HG03175 (cell line): ENCODE results near the gene ZNF319.

ENCODE experiments used
- ATAC-seq: cut with Tn5 transposase; IDR thresholded peaks from one replicate; pipeline ENCODE4 v1.9.1; 2021; ENCODE audit warnings: mild to moderate bottlenecking, moderate library complexity; ENCODE audit not compliant: unreplicated experiment

Gene ZNF319

GRCh38 chr16:57999971-58000705 lies at the start of gene ZNF319:
TSS of gene ZNF319 (minus strand) at chr16:58000672. CDS start at chr16:57998265, 2,407 bp downstream.
- peak; percentile 24 for ATAC-seq

- ATAC-seq: no peak
Measured at GRCh38 chr16:58049232-58050185, 49.0 kb upstream of the ZNF319 start.

GRCh38 chr16:58048494-58049231 lies 48.2 kb upstream of the ZNF319 start:
- ATAC-seq: no peak

- ATAC-seq: no peak
Measured at GRCh38 chr16:58047557-58048348, 47.3 kb upstream of the ZNF319 start.

GRCh38 chr16:58046936-58047335 lies 46.5 kb upstream of the ZNF319 start:
- no peak for ATAC-seq

DNA sequence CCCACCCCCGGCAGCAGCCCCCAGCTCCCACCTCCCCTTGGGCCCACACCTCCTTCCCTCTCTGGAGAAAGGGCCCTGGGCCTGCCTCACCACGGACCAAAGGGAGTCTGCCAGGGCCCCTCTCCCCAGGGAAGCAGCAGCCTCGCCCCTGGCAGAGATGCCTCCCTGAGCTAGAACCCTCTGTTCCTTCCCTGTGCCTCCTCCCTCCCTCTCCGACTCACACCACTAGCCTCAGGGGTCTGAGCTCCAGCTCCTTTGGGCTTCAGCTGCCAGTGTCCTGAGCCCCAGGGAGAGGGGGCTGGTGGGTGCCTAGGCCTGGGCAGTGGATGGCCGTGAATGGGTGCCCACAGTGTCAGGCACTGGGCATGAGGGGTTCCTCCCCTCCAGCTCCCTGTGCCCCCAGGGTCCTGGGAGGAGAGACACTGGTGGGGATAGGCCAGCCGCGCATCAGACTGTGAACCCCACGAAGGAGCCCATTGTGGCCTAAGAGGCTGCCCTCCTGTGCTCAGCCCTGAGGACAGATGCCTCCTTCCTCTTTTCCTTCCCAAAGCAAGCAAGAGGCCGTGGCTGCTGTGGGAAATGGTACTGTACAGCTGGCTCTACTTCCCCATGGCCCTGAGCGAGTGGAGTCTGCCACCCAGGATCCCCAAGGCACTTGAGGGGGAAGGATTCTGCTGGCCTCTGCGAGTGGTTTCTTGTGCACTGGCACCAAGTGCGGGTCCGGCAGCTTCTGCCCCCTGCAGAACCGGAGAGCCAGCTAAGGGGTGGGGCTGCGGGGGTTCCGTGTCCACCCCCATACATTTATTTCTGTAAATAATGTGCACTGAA lies 45.8 kb upstream of the ZNF319 start:
- no peak for ATAC-seq

GRCh38 chr16:58045096-58045495 lies 44.6 kb upstream of the ZNF319 start:
- ATAC-seq: no peak

DNA sequence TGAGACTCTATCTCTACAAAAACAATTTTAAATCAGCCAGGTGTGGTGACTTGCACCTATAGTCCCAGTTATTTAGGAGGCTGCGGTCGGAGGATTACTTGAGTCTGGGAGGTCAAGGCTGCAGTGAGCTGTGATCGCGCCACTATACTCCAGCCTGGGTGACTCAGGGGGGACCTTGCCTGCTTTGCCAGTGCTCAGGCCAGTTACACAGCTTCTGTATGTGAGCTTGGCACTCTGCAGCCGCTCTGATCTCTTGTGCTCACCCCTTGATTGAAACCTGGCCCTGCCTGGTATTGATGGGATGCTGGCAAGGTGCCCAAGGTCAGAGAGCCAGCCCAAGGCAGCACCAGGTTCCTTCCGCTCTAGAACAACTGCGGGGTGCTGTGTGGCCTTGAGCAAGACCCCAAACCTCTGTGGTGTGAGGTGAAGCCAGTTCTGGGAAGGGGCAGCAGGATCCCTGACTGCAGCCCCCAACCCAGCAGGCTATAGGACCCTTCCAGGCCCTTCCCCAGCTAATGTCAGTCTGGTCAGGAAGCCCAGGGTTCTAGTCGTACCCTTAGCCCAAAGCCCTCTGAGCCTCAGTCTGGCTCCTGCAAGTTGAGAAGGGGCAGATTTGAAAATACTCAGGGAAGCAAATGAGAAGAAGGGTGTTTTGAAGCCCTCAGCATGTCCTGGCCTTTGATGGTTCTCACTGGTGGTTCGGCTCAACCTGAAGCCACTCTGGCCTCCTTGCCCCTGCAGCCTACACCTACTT lies 44.0 kb upstream of the ZNF319 start:
- no peak for ATAC-seq

- no peak for ATAC-seq
Measured at GRCh38 chr16:58043571-58044155, 43.2 kb upstream of the ZNF319 start.

GRCh38 chr16:58042886-58043515 lies 42.5 kb upstream of the ZNF319 start:
- no peak for ATAC-seq

DNA sequence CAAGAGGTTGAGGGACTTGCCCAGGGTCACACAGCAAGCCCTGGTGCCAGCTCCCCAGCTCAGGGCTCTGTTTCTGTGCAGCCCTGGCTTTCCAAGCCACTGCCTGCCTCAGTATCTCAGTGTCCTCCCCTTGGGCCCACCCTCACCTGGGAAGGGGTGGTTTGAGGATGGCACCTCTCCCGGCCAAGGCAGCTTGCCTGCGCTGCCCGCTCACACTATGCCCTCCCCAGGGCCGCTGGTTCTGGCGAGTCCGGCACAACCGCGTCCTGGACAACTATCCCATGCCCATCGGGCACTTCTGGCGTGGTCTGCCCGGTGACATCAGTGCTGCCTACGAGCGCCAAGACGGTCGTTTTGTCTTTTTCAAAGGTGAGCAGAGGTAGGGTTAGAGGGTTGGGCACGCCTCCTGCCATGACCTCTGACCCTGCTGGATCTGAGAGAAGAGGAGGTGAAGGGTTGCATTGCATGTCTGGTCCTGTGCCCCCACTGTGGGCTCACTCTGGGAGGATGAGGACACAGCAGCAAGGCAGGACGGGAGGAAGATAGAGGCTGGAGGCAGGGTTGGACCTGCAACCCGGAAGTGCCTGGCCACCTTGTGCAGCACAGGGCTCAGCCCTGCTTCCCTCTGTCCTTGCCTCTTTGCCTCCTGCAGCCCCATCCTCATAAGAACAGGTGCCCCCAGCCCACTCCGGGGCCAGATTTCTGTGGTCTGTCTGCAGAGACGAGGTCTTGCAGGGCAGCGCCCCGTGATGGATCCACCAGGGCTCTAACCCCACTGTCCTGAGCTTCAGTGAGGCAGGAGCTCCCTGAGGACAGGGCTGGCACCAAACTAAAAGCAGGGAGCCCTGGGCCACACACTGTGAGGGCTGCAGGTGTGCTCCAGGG lies 41.8 kb upstream of the ZNF319 start:
- ATAC-seq: no peak

DNA sequence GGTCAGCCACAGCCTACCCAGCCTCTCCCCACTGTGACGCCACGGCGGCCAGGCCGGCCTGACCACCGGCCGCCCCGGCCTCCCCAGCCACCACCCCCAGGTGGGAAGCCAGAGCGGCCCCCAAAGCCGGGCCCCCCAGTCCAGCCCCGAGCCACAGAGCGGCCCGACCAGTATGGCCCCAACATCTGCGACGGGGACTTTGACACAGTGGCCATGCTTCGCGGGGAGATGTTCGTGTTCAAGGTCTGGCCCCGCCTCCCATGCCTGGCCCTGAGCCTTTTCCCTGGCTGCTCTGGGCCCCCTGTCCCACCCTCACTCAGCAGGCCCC lies 41.1 kb upstream of the ZNF319 start:
- ATAC-seq: no peak

- no peak for ATAC-seq
Measured at GRCh38 chr16:58040945-58041627, 40.6 kb upstream of the ZNF319 start.

- ATAC-seq: no peak
Measured at GRCh38 chr16:58040496-58040846, 40.0 kb upstream of the ZNF319 start.

DNA sequence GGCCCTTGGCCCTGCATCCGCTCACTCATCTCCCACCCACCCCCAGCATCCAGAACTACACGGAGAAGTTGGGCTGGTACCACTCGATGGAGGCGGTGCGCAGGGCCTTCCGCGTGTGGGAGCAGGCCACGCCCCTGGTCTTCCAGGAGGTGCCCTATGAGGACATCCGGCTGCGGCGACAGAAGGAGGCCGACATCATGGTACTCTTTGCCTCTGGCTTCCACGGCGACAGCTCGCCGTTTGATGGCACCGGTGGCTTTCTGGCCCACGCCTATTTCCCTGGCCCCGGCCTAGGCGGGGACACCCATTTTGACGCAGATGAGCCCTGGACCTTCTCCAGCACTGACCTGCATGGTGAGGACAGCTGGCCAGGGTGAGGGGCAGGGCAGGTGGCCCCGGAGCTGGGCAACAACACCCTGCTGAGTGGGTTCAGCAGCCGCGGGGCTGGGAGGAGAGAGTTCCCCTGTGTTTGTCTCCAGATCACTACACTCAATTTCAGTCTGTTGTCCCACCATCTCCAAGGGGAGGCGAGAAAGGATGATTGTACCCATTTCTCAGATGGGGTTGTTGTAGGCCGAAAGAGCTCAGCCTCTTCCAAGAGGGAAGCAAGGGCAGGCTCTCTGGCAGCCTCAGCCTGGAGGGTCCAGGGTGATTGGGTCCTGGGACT lies 39.5 kb upstream of the ZNF319 start:
- no peak for ATAC-seq

DNA sequence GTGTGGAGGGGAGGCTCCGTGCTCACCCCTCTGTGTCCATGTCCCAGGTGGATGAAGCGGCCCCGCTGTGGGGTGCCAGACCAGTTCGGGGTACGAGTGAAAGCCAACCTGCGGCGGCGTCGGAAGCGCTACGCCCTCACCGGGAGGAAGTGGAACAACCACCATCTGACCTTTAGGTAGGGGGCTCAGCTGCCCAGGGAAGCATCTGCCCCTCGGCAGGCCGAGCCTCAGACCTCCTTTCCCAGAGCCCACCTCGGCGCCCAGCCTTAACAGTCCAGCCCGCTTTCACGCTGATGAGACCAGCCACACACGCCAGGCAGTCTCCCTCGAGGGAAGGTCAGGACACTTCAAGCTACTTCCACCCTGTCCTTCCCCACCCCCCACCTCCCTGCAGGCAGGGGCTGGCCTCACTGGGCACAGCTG lies 37.8 kb upstream of the ZNF319 start:
- no peak for ATAC-seq
